ENCODE data around the gene NR1H3.
"Not testable (repeated sequence)": the region's sequence is repeated elsewhere in the genome, so short reads cannot be mapped to it uniquely, and the experiment has no call there.

The NR1H3 gene

GRCh38 chr11:47257517-47258316 lies at the start of gene NR1H3:
TSS of gene NR1H3 (plus strand) at chr11:47257996. CDS start at chr11:47259217, 1,221 bp downstream.
- DNase-seq: no peak

GRCh38 chr11:47208008-47208552 lies 49.7 kb upstream of the NR1H3 start:
- DNase-seq: not testable (repeated sequence)

GRCh38 chr11:47208628-47209027 lies 49.2 kb upstream of the NR1H3 start:
- no peak for DNase-seq

GRCh38 chr11:47212938-47213337 lies 44.9 kb upstream of the NR1H3 start:
- no peak for DNase-seq

- DNase-seq: peak; percentile 73
Measured at GRCh38 chr11:47213950-47214565, 43.7 kb upstream of the NR1H3 start.

- DNase-seq: no peak
Measured at GRCh38 chr11:47215366-47215910, 42.4 kb upstream of the NR1H3 start.

- peak; percentile 53 for DNase-seq
Measured at GRCh38 chr11:47216121-47216798, 41.5 kb upstream of the NR1H3 start.

- no peak for DNase-seq
Measured at GRCh38 chr11:47220401-47220821, 37.4 kb upstream of the NR1H3 start.

GRCh38 chr11:47222696-47223095 lies 35.1 kb upstream of the NR1H3 start:
- DNase-seq: no peak

- DNase-seq: no peak
Measured at GRCh38 chr11:47225552-47226400, 32.0 kb upstream of the NR1H3 start.

- no peak for DNase-seq
Measured at GRCh38 chr11:47229161-47229560, 28.6 kb upstream of the NR1H3 start.

- DNase-seq: no peak
Measured at GRCh38 chr11:47233051-47233450, 24.7 kb upstream of the NR1H3 start.

- DNase-seq: no peak
Measured at GRCh38 chr11:47233989-47234668, 23.7 kb upstream of the NR1H3 start.

GRCh38 chr11:47234669-47235100 lies 23.1 kb upstream of the NR1H3 start:
- DNase-seq: peak; percentile 16

GRCh38 chr11:47235163-47235562 lies 22.6 kb upstream of the NR1H3 start:
- no peak for DNase-seq

GRCh38 chr11:47236482-47236881 lies 21.3 kb upstream of the NR1H3 start:
- no peak for DNase-seq

- DNase-seq: no peak
Measured at GRCh38 chr11:47239852-47240251, 17.9 kb upstream of the NR1H3 start.

GRCh38 chr11:47241841-47242301 lies 15.9 kb upstream of the NR1H3 start:
- DNase-seq: no peak

- no peak for DNase-seq
Measured at GRCh38 chr11:47242596-47243192, 15.1 kb upstream of the NR1H3 start.

GRCh38 chr11:47243454-47243853 lies 14.3 kb upstream of the NR1H3 start:
- no peak for DNase-seq
